Measurements from ENCODE around the gene CAPZB.

- TF ChIP-seq, protein P1, sequence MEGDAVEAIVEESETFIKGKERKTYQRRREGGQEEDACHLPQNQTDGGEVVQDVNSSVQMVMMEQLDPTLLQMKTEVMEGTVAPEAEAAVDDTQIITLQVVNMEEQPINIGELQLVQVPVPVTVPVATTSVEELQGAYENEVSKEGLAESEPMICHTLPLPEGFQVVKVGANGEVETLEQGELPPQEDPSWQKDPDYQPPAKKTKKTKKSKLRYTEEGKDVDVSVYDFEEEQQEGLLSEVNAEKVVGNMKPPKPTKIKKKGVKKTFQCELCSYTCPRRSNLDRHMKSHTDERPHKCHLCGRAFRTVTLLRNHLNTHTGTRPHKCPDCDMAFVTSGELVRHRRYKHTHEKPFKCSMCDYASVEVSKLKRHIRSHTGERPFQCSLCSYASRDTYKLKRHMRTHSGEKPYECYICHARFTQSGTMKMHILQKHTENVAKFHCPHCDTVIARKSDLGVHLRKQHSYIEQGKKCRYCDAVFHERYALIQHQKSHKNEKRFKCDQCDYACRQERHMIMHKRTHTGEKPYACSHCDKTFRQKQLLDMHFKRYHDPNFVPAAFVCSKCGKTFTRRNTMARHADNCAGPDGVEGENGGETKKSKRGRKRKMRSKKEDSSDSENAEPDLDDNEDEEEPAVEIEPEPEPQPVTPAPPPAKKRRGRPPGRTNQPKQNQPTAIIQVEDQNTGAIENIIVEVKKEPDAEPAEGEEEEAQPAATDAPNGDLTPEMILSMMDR (IDR thresholded peaks at IDR 0.05), result no peak
- TF ChIP-seq POLR2A (IDR thresholded peaks at IDR 0.05), result no peak
Measured at GRCh38 chr1:19483691-19484090, 1.6 kb downstream of the CAPZB start.
